ENCODE measurements around the gene SREBF1. TPM values are rescaled to one million over a fixed set of nuclear protein-coding genes. Genes with fewer than 3 reads are reported as not detected.

Gene SREBF1
- total RNA-seq, 4 donors from 2014 or later = 16.1 to 90.7 (median 56.1) TPM

DNA sequence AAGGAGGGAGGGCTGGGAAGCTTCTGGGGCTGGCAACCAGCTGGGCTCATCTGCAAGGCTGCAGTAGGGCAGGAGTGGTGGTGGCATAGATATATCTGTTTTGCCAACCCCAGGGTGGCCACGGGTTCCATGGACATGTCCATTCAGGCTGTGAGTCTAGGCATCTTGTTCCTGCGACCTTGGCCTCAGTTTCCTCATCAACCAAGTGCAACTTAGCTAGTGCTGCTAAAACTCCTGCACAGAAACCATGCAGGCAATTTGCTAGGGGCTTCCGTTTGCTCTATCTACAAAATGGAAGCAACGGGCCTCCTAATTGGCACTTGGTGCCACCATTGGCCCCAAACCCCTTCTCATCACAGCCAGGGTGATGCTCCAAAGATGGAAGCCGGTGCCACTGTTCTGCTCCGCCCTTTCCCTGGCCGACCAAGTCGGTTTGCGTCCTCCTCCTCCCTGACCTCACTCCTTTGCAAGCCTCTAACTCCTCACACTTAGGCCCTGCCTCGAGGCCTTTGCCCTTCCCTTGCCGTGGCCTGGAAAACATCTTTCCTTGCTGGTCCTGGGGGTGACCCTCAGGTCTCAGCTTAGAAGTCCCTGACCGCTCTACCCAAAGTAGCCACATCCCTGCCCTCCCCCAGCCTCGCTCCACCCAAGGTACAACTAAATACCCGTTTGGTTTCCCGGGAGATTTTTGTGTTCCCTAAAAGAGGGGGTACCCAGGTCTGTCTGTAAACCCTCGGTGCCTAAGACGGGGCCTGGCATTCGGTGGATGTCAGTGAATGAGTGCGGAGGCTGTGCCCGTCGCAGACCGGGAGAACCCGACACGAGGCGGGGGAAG is 1.2 kb downstream of the SREBF1 start:
- TF ChIP-seq POLR2A (IDR thresholded peaks at IDR 0.05) = no peak
- TF ChIP-seq EP300 (IDR thresholded peaks at IDR 0.05) = no peak
- TF ChIP-seq, protein P1, sequence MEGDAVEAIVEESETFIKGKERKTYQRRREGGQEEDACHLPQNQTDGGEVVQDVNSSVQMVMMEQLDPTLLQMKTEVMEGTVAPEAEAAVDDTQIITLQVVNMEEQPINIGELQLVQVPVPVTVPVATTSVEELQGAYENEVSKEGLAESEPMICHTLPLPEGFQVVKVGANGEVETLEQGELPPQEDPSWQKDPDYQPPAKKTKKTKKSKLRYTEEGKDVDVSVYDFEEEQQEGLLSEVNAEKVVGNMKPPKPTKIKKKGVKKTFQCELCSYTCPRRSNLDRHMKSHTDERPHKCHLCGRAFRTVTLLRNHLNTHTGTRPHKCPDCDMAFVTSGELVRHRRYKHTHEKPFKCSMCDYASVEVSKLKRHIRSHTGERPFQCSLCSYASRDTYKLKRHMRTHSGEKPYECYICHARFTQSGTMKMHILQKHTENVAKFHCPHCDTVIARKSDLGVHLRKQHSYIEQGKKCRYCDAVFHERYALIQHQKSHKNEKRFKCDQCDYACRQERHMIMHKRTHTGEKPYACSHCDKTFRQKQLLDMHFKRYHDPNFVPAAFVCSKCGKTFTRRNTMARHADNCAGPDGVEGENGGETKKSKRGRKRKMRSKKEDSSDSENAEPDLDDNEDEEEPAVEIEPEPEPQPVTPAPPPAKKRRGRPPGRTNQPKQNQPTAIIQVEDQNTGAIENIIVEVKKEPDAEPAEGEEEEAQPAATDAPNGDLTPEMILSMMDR (IDR thresholded peaks at IDR 0.05) = no peak
- no peak for TF ChIP-seq POLR2AphosphoS5 (IDR thresholded peaks at IDR 0.05)
- Histone ChIP-seq H3K4me3 (peak overlapping the region; percentile 79 to 97), H3K36me3 (peaks cover 0 to 4% of the 10 kb centered on the region in 2 donors), H3K9me3 (no peaks in the 10 kb centered on the region), H3K27ac (peak overlapping the region; percentile 93 to 100 (median 99)), H3K4me1 (peaks cover 8 to 88% (median 56%) of the 10 kb centered on the region in 3 donors), H3K27me3 (no peaks in the 10 kb centered on the region)
- 19 to 44% methylated on average over 9 to 12 of the region's 25 CpGs for WGBS, 2 donors (ENCODE audit: low coverage in 1 of 2)
- ATAC-seq = peak; percentile 0

DNA sequence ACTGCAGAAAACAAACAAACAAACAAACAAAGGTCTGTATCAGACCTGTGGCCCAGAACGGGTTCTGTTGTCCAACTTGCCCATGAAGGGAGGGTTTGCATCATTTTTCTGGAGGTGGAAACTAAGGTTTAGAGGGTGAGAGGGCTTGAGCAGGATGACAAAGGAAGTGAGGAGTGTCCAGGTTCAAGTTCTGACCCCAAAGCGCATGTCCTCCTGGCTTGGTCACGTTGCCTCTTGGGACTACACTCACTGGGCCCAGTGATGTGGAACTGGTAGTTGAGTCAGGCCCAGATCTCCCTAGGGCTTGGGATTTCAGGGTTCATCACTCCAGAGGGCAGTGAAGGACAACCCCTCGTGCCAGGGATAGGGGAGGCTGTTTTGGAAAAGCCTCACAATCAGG is 1.8 kb downstream of the SREBF1 start:
- Histone ChIP-seq H3K27me3 (no peaks in the 10 kb centered on the region), H3K4me1 (peaks cover 8 to 90% (median 51%) of the 10 kb centered on the region in 3 donors), H3K36me3 (peaks cover 0 to 4% of the 10 kb centered on the region in 2 donors), H3K4me3 (peak overlapping the region in 1 of 2 donors; percentile 97), H3K9me3 (no peaks in the 10 kb centered on the region), H3K27ac (peak overlapping the region; percentile 93 to 100 (median 99))
- 61 to 100% methylated on average over 1 to 3 of the region's 4 CpGs for WGBS, 2 donors (ENCODE audit: low coverage in 1 of 2)
- no peak for ATAC-seq
- TF ChIP-seq POLR2A (IDR thresholded peaks at IDR 0.05) (no peak), EP300 (IDR thresholded peaks at IDR 0.05) (no peak), POLR2AphosphoS5 (IDR thresholded peaks at IDR 0.05) (no peak)
- TF ChIP-seq, protein P1 (IDR thresholded peaks at IDR 0.05) = no peak

DNA sequence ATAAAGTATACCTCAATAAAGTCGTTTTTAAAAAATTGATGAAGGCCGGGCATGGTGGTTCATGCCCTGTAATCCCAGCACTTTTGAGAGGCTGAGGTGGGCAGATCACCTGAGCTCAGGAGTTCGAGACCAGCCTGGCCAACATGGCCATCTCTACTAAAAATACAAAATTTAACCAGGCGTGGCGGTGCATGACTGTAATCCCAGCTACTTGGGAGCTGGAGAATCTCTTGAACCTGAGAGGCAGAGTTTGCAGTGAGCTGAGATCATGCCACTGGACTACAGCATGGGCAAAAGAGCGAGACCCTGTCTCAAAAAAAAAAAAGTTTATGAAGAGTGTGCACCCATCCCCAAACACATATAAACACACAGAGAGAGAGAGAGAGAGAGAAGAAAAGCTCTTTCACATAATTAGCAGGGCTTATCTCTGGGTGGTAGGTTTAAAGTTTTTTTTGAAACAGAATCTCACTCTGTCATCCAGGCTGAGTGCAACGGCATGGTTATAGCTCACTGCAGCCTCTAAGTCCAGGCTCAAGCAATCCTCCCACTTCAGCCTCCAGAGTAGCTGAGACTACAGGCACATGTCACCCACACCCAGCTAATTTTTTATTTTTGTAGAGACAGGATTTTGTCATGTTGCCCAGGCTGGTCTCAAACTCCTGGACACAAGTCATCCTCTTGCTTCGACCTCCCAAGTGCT is 3.0 kb downstream of the SREBF1 start:
- TF ChIP-seq, protein P1 (IDR thresholded peaks at IDR 0.05) = no peak
- TF ChIP-seq EP300 (IDR thresholded peaks at IDR 0.05) (no peak), POLR2AphosphoS5 (IDR thresholded peaks at IDR 0.05) (no peak), POLR2A (IDR thresholded peaks at IDR 0.05) (no peak)
- Histone ChIP-seq H3K36me3 (peaks cover 0 to 4% of the 10 kb centered on the region in 2 donors), H3K4me3 (no peak overlapping the region), H3K9me3 (no peaks in the 10 kb centered on the region), H3K27ac (peak overlapping the region in 3 of 4 donors; percentile 98 to 100 (median 100)), H3K4me1 (peaks cover 8 to 85% (median 41%) of the 10 kb centered on the region in 3 donors), H3K27me3 (no peaks in the 10 kb centered on the region)
- ATAC-seq = no peak
- 71 to 75% methylated on average over 5 to 8 of the region's 8 CpGs for WGBS, 2 donors (ENCODE audit: low coverage in 1 of 2)

DNA sequence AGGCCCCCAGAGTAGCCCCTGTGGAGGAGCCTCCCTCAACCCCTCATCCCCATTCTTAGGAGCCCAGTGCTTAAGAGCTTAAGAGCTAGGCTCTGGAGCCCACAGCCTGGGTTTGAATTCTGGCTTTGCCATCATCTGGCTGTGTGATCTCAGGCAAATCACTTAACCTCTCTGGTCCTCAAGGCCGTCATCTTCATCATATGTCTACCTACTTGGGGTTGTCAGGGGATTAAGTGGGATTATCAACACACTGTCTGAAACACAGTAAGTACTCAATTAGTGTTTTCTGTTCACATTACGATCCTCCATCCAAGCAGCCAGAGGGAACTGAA is 4.8 kb downstream of the SREBF1 start:
- Histone ChIP-seq H3K27me3 (no peaks in the 10 kb centered on the region), H3K36me3 (peaks cover 0 to 16% of the 10 kb centered on the region in 2 donors), H3K4me1 (peaks cover 0 to 82% (median 23%) of the 10 kb centered on the region in 3 donors), H3K9me3 (no peaks in the 10 kb centered on the region), H3K27ac (peak overlapping the region in 3 of 4 donors; percentile 38 to 66 (median 62)), H3K4me3 (no peak overlapping the region)
- TF ChIP-seq POLR2AphosphoS5 (IDR thresholded peaks at IDR 0.05) = no peak
- TF ChIP-seq POLR2A (IDR thresholded peaks at IDR 0.05) = no peak
- WGBS, 2 donors (ENCODE audit: low coverage in 1 of 2) = 61 to 82% methylated on average over 2 of the region's 2 CpGs
- no peak for ATAC-seq

DNA sequence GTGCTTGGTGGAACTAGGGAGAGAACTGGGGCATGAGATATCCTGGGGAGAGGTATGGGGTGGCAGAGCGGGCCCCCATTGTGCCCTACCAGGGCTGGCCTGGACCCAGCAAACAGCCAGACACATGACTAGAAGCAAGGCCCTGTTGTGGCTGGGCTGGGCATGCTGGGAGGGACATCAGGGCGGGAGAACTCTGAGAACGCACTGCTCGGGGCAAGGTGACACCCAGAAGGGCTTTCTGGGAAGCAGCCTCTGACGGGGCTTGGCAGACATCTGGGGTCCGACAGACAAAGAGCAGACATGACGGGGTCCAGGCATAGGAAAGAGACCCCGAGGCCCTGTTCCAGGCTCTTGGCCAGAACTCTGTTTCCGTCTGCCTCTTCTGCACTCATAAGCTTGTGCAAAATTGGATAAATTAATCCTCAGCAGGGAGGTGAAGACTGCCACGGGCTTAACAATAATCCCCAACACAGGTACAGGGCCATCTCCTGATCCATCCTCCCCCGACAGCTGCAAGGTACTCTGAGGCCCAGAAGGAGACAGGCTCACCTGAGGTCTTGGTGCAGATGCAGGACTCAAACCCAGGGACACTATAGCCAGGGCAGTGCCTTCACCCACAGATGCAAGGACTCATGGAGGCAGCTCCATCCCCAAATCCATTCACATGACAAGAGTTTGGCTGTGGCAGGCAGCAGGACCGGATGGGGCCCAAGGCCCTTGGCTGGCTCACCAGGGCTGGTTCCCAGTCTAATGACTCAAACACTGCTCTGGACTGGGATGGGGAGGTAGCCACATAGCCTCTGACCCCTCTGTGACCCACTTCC is 5.4 kb downstream of the SREBF1 start:
- Histone ChIP-seq H3K4me3 (no peak overlapping the region), H3K36me3 (peaks cover 0 to 17% of the 10 kb centered on the region in 2 donors), H3K4me1 (peaks cover 0 to 84% (median 21%) of the 10 kb centered on the region in 3 donors), H3K27me3 (no peaks in the 10 kb centered on the region), H3K27ac (peak overlapping the region in 3 of 4 donors; percentile 38 to 66 (median 62)), H3K9me3 (no peaks in the 10 kb centered on the region)
- TF ChIP-seq POLR2AphosphoS5 (IDR thresholded peaks at IDR 0.05) (no peak), EP300 (IDR thresholded peaks at IDR 0.05) (no peak), POLR2A (IDR thresholded peaks at IDR 0.05) (no peak)
- TF ChIP-seq, protein P1 (IDR thresholded peaks at IDR 0.05) = no peak
- 20% methylated on average over 1 of the region's 12 CpGs; no CpG with 5 or more reads in 1 of the 2 donors for WGBS, 2 donors (ENCODE audit: low coverage in 1 of 2)
- no peak for ATAC-seq
